OCI-LY7 (cell line): ENCODE measurements around the gene P2RY8.

Experiments used
- CTCF ChIP-seq: fragments of 200-600 bp; sonication (generic); conservative IDR thresholded peaks from 2 replicates; pipeline ENCODE4 v1.5.1; 2014; ENCODE audit warnings: mild to moderate bottlenecking, antibody characterized with exemption, low read length, moderate library complexity, mixed read lengths
- EZH2phosphoT487 ChIP-seq: fragments of 200-600 bp; sonication (generic); IDR thresholded peaks from 2 replicates; pipeline ENCODE4 v1.6.1; 2018; ENCODE audit warnings: low read depth, borderline replicate concordance, mild to moderate bottlenecking, mixed run types, antibody characterized with exemption, low read length, moderate library complexity, mixed read lengths

- TF ChIP-seq CTCF (no peak), EZH2phosphoT487 (no peak)
These were observed 17.9 kb downstream of the P2RY8 start for GRCh38 chrX:1519022-1519497.
